Thyroid gland (tissue), 4 donors: ENCODE results near the gene WASF3. TPM values are rescaled to one million over a fixed set of nuclear protein-coding genes. Genes with fewer than 3 reads are reported as not detected.

Source experiments
- DNase-seq, 2 donors: peaks; one replicate each; pipeline ENCODE4 v3.0.0-alpha.2; 2019
- H3K27ac ChIP-seq, 3 donors: fragments of 200-600 bp; sonication (generic); 1 replicate in 2 of 3; 2 replicates in 1 of 3; pipeline ENCODE4 v1.5.1; 2016 to 2019; ENCODE audit warnings: mild to moderate bottlenecking in 1 of 3, moderate library complexity in 1 of 3
- H3K27me3 ChIP-seq: fragments of 200-600 bp; sonication (generic); one replicate; pipeline ENCODE4 v1.5.1; 2019
- H3K36me3 ChIP-seq, 2 donors: fragments of 200-600 bp; sonication (generic); one replicate each; pipeline ENCODE4 v1.5.1; 2016 to 2019
- H3K4me1 ChIP-seq, 2 donors: fragments of 200-600 bp; sonication (generic); one replicate each; pipeline ENCODE4 v1.5.1; 2017 to 2019
- H3K4me3 ChIP-seq, 3 donors: fragments of 200-600 bp; sonication (generic); replicated peaks in 1 of 3; 1 replicate in 2 of 3; 2 replicates in 1 of 3; pipeline ENCODE4 v1.5.1; 2016; ENCODE audit warnings: mild to moderate bottlenecking in 1 of 3
- H3K9me3 ChIP-seq: fragments of 200-600 bp; sonication (generic); one replicate; pipeline ENCODE4 v1.5.1; 2017
- CTCF ChIP-seq, 6 experiments: fragments of 200-600 bp in 3 of 6; fragments of 450-650 bp in 3 of 6; sonication (generic) in 3 of 6; IDR thresholded peaks; one replicate each; pipeline ENCODE4 v1.5.1; 2016 to 2019; ENCODE audit warnings: antibody characterized with exemption in 6 of 6, mild to moderate bottlenecking in 2 of 6, inconsistent platforms in 1 of 6, moderate library complexity in 1 of 6
- POLR2A ChIP-seq, 2 donors: fragments of 450-650 bp; IDR thresholded peaks; one replicate each; pipeline ENCODE4 v1.6.1; 2017; ENCODE audit warnings: antibody characterized with exemption in 2 of 2, mild to moderate bottlenecking in 2 of 2, moderate library complexity in 1 of 2
- WGBS, 2 donors: methylation state at CpG; one replicate each; pipeline ENCODE4 v1.1.5; 2017; 5-methylcytosine and 5-hydroxymethylcytosine counted together
- intact Hi-C: fragments of 100-400 bp; cut with DNase I; formaldehyde crosslinking; loops from one replicate; pipeline ENCODE4 v1.15.1; 2023
- total RNA-seq, 4 donors: library from RNA; depleted of rRNA; stranded (reverse); fragments of >200 nt; gene quantifications; one replicate each; pipeline ENCODE4 v1.2.3, GENCODE V29; 2016

The WASF3 gene
- total RNA-seq, 4 donors from 2014 or later: 41.0 to 56.1 (median 48.6) TPM

GRCh38 chr13:26596458-26596857, 39.0 kb downstream of the WASF3 start:
- DNase-seq: no peak
- TF ChIP-seq CTCF (IDR thresholded peaks at IDR 0.05): no peak
- TF ChIP-seq POLR2A (IDR thresholded peaks at IDR 0.05): no peak
- no peak overlapping the region for H3K27ac ChIP-seq
- no peaks in the 10 kb centered on the region for H3K9me3 ChIP-seq
- 97 to 98% methylated on average over 2 of the region's 2 CpGs for WGBS, 2 donors
- no peak overlapping the region for H3K4me3 ChIP-seq
- H3K27me3 ChIP-seq: no peaks in the 10 kb centered on the region
- H3K36me3 ChIP-seq: no peaks in the 10 kb centered on the region
- peaks cover 17 to 22% of the 10 kb centered on the region in 2 donors for H3K4me1 ChIP-seq
- intact Hi-C loops: no loop called here

- TF ChIP-seq CTCF (IDR thresholded peaks at IDR 0.05) (no peak), POLR2A (IDR thresholded peaks at IDR 0.05) (no peak)
- Histone ChIP-seq H3K9me3 (no peaks in the 10 kb centered on the region), H3K36me3 (no peaks in the 10 kb centered on the region), H3K27me3 (no peaks in the 10 kb centered on the region), H3K27ac (no peak overlapping the region), H3K4me1 (peaks cover 41 to 50% of the 10 kb centered on the region in 2 donors), H3K4me3 (no peak overlapping the region)
- no peak for DNase-seq
- intact Hi-C loops: no loop called here
- WGBS, 2 donors: 100% methylated on average over 1 of the region's 1 CpG
Observed at GRCh38 chr13:26599403-26599802, 41.9 kb downstream of the WASF3 start.

DNA sequence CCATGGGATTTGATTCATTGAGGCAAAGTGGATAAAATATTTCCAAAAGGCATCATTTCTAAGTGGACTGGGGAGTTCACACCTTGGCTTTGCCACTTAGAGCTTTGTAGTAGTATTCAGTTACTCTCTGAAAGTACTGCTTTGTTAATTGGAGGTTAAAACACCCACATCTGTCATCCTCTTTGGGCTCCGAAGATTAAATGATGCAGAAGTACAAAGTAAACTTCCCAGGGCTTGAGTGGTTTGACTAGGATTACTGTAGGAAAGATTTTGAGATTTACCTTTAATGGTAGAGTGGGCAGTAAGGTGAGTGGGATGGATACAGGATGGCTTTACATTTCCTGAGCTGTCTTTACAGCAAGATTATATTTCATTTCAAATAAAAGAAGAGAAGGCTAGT, 42.4 kb downstream of the WASF3 start:
- no peak for DNase-seq
- no peak overlapping the region for H3K4me3 ChIP-seq
- H3K9me3 ChIP-seq: no peaks in the 10 kb centered on the region
- H3K27ac ChIP-seq: no peak overlapping the region
- intact Hi-C loops: loop anchor here (10.0 kb wide), 1 partner anchor 45 kb away; the partner anchor contains the start of gene WASF3
- H3K27me3 ChIP-seq: no peaks in the 10 kb centered on the region
- no peaks in the 10 kb centered on the region for H3K36me3 ChIP-seq
- peaks cover 44 to 51% of the 10 kb centered on the region in 2 donors for H3K4me1 ChIP-seq
- WGBS, 2 donors: 31 to 33% methylated on average over 1 of the region's 1 CpG
- no peak for TF ChIP-seq CTCF (IDR thresholded peaks at IDR 0.05)
- TF ChIP-seq POLR2A (IDR thresholded peaks at IDR 0.05): no peak

DNA sequence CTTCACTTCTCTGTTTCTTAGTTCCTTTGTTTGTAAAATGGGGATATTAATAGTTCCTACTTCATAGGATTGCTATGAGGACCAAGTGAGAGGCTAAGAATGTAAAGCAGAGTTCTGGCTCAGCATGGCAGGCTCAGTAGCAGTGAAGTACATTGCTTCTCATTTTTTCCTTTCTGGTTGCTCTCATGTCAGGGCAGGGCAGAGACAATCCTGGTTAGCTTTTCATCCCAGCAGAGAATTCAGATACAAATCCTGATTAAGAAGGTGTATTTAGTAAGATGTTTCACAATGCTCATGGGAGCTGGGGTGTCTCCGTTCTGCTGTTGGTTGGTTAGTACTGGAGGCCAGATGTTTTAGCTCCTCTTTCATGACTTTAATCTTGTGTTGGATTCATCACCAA, 42.9 kb downstream of the WASF3 start:
- DNase-seq: no peak
- intact Hi-C loops: loop anchor here (10.0 kb wide), 1 partner anchor 46 kb away; the partner anchor contains the start of gene WASF3

More for the DNA sequence above, 42.9 kb downstream of the WASF3 start:
- TF ChIP-seq CTCF (IDR thresholded peaks at IDR 0.05): no peak
- TF ChIP-seq POLR2A (IDR thresholded peaks at IDR 0.05): no peak
- Histone ChIP-seq H3K4me1 (peaks cover 47 to 53% of the 10 kb centered on the region in 2 donors), H3K4me3 (no peak overlapping the region), H3K9me3 (no peaks in the 10 kb centered on the region), H3K36me3 (no peaks in the 10 kb centered on the region), H3K27me3 (no peaks in the 10 kb centered on the region), H3K27ac (no peak overlapping the region)
- WGBS, 2 donors: 100% methylated on average over 1 of the region's 1 CpG
